ENCODE results near the gene TIMM23.

TIMM23 gene

DNA sequence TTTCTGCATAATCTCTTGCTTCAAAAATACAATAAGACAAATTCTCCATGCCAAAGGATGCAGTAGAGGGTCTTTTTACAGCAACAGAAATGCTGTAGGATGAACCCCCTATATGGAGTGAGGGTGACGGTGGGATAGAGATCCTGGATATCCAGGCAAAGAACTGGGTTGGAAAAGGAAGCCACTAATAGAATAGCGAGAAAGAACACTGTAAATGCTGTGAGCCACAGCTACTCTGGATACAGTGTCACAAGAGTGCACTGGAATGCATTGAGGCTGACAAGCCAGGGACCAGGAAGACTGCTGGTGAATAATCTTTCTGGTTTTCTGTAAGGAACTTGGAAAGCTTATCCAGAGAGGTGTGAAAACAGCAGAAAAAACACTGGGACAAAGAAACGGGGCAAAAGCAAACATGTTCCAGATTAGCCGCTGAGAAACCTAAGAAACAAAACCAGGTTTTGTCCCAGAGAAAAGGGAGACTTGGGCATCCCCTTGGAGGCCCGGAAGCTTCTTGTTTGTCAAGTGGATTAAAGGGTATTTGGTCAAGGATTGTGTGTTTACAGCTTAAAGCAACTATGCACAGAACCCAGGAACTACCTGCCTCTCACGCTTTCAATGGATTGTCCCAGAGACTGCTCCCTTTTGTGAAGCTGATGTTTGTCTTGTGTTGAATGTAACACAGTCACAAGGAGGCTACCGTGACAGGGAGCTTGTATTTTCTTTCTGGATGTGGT lies 79.9 kb downstream of the TIMM23 start:
- no peak for DNase-seq

DNA sequence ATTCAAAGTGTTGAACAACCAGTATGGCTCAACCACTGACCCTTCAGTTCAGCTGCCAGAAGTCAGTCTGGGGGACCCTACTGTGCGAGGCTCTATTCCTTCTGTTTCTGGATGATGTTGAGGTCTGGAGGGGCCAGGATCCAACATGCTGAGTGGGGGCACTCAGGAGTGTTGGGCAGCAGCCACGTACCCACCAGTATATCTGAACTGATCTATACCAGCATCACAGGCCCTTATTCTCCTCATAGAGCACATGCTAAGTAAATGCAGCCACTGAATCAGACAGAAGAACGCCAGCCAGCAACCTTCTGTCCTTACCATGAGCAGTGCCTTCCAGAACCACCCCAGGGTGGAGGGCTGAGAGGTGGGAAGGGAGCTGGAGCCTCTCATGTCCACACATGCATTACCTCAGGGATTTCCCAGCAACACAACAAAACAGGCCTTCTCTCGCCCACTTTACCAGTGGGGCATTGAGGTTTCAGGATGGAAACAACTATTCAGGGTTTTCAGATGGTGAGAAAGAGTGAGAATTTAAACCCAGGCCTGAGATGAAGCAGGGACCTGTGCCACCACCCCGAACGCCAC lies 80.6 kb downstream of the TIMM23 start:
- DNase-seq = no peak
